ENCODE results near the gene MIS18BP1. TPM values are rescaled to one million over a fixed set of nuclear protein-coding genes. Genes with fewer than 3 reads are reported as not detected.

Gene MIS18BP1
- total RNA-seq, 1 experiment from 2014 or later, result 21.1 TPM

DNA sequence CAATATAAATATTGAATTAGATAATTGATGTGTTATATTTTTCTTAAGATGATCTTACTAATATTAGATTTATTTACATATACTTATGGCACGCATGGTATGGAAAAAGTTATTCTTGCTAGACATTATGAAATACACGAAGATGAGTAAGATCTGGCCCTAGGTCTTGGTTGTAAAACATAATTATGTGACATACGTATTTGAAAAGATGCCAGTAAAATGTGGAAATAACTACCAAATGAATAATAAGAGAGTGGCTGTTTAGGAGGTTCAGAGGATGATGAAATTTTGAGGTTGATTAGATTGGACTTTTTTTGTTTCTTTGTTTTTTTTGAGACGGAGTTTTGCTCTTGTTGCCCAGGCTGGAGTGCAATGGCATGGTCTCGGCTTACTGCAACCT is 75.9 kb downstream of the MIS18BP1 start:
- intact Hi-C loops (cut with micrococcal nuclease; ENCODE audit: unreplicated experiment), result no loop called here
- no TSS peak for BruUV-seq (replicated peaks)
- no peak for DNase-seq (ENCODE audit: low read depth, low spot score)
- no peak overlapping the region for H3K27ac ChIP-seq (ENCODE audit: low read length)
- H3K4me3 ChIP-seq (ENCODE audit: low read depth in 2 of 2, low read length in 2 of 2), result no peak overlapping the region
- TF ChIP-seq REST (IDR thresholded peaks at IDR 0.05; ENCODE audit: insufficient read depth in 1 of 2, low read depth in 2 of 2, low read length in 1 of 2), result no peak
- TF ChIP-seq CTCF (IDR thresholded peaks at IDR 0.05), result no peak
- no peaks in the 10 kb centered on the region for H3K27me3 ChIP-seq (ENCODE audit: control insufficient read depth, insufficient read depth, low read length)
- no peaks in the 10 kb centered on the region for H3K9me3 ChIP-seq (ENCODE audit: control insufficient read depth, insufficient read depth, low read depth, low read length)
- ChIA-PET CTCF (no interaction called here), POLR2A (no interaction called here)
- in situ Hi-C loops (cut with HindIII; ENCODE audit: low pct_unique_long_range_greater_than_20kb, low sequenced_read_pairs), result no loop called here
- no peaks in the 10 kb centered on the region for H3K4me1 ChIP-seq (ENCODE audit: control insufficient read depth, insufficient read depth, low read length)
- H3K36me3 ChIP-seq (ENCODE audit: control insufficient read depth, insufficient read depth, low read length), result no peaks in the 10 kb centered on the region
- no peak for ATAC-seq

GRCh38 chr14:45169906-45170305 is 83.1 kb downstream of the MIS18BP1 start:
- Histone ChIP-seq H3K4me3 (ENCODE audit: low read depth in 2 of 2, low read length in 2 of 2) (no peak overlapping the region), H3K4me1 (ENCODE audit: control insufficient read depth, insufficient read depth, low read length) (no peaks in the 10 kb centered on the region), H3K27me3 (ENCODE audit: control insufficient read depth, insufficient read depth, low read length) (no peaks in the 10 kb centered on the region), H3K27ac (ENCODE audit: low read length) (no peak overlapping the region), H3K9me3 (ENCODE audit: control insufficient read depth, insufficient read depth, low read depth, low read length) (no peaks in the 10 kb centered on the region), H3K36me3 (ENCODE audit: control insufficient read depth, insufficient read depth, low read length) (peaks cover 2% of the 10 kb centered on the region; the same call in 1 of the 2 replicates)
- CTCF ChIA-PET, result interaction anchor here (0.6 to 0.7 kb wide), 3 partner anchors 216 to 387 kb away, joined by 4 read pairs; no protein-coding TSS in a partner anchor
- POLR2A ChIA-PET, result no interaction called here
- in situ Hi-C loops (cut with HindIII; ENCODE audit: low pct_unique_long_range_greater_than_20kb, low sequenced_read_pairs) (no loop called here), intact Hi-C loops (cut with micrococcal nuclease; ENCODE audit: unreplicated experiment) (no loop called here)
- BruUV-seq (replicated peaks), result no TSS peak
- DNase-seq (ENCODE audit: low read depth, low spot score) (no peak), ATAC-seq (no peak)
- TF ChIP-seq TCF7L2 (IDR thresholded peaks at IDR 0.05; ENCODE audit: low read depth, low read length) (no peak), SIN3A (IDR thresholded peaks at IDR 0.05; ENCODE audit: borderline replicate concordance, insufficient read depth, low read depth, low read length) (no peak), CTCF (IDR thresholded peaks at IDR 0.05) (no peak), REST (IDR thresholded peaks at IDR 0.05; ENCODE audit: insufficient read depth in 1 of 2, low read depth in 2 of 2, low read length in 1 of 2) (no peak), POLR2AphosphoS5 (IDR thresholded peaks at IDR 0.05; ENCODE audit: low read depth, low read length) (no peak)
